ENCODE measurements around the gene MFAP3.

DNA sequence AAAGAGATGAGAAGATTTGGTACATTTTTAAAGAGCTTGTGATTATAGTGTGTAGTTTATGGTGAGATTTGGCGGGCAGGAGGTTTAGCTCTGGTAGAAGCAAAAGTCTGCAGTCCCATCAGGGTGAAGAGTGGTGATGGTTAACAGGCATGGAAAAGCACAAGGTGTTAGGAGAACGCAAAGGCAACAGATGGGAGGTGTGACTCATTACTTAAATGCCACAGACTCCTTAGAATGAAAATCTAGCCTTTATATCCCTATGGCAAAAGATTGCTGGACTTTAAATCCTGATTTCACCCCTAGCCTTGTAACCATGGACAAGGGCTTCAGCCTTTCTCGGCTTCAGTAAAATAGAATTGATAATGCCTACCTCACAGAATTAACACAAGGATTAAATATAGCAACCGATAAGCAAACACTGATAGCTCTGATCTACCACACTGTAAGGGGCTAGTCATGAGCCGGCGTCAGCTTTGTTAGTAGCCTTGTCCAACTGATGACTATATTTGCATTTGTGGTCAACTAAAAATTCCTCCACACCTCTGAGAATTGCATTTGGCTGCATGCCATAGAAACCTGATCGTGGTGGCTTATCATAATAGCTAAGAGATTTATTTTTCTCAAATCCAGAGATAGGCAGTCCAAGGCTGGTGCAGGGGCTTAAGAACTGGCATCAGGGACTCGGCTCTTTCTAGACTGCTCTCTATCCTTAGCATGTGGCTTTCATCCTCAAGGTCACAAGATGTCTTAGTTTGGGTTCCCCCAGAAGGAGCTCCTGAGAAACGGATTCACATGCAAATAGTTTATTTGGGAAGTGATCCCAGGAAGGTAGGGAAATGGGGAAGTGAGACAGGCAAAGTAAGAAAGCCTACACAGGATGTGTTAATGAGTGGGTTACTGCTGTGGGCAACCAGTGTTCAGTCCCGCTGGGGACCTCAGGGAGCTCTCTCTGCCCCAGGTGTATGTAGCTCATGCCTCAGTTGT lies 19.6 kb downstream of the MFAP3 start:
- TF ChIP-seq, protein P1, sequence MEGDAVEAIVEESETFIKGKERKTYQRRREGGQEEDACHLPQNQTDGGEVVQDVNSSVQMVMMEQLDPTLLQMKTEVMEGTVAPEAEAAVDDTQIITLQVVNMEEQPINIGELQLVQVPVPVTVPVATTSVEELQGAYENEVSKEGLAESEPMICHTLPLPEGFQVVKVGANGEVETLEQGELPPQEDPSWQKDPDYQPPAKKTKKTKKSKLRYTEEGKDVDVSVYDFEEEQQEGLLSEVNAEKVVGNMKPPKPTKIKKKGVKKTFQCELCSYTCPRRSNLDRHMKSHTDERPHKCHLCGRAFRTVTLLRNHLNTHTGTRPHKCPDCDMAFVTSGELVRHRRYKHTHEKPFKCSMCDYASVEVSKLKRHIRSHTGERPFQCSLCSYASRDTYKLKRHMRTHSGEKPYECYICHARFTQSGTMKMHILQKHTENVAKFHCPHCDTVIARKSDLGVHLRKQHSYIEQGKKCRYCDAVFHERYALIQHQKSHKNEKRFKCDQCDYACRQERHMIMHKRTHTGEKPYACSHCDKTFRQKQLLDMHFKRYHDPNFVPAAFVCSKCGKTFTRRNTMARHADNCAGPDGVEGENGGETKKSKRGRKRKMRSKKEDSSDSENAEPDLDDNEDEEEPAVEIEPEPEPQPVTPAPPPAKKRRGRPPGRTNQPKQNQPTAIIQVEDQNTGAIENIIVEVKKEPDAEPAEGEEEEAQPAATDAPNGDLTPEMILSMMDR (IDR thresholded peaks at IDR 0.05), result no peak
- no peak for TF ChIP-seq POLR2A (IDR thresholded peaks at IDR 0.05)
